GM19467 (cell line): Measurements from ENCODE around the gene TTLL5.
"Not testable (repeated sequence)": the region's sequence is repeated elsewhere in the genome, so short reads cannot be mapped to it uniquely, and the experiment has no call there.

Experiments used
- ATAC-seq: cut with Tn5 transposase; IDR thresholded peaks from one replicate; pipeline ENCODE4 v1.9.1; 2021; ENCODE audit warnings: mild to moderate bottlenecking, moderate library complexity; ENCODE audit not compliant: unreplicated experiment

The TTLL5 gene

DNA sequence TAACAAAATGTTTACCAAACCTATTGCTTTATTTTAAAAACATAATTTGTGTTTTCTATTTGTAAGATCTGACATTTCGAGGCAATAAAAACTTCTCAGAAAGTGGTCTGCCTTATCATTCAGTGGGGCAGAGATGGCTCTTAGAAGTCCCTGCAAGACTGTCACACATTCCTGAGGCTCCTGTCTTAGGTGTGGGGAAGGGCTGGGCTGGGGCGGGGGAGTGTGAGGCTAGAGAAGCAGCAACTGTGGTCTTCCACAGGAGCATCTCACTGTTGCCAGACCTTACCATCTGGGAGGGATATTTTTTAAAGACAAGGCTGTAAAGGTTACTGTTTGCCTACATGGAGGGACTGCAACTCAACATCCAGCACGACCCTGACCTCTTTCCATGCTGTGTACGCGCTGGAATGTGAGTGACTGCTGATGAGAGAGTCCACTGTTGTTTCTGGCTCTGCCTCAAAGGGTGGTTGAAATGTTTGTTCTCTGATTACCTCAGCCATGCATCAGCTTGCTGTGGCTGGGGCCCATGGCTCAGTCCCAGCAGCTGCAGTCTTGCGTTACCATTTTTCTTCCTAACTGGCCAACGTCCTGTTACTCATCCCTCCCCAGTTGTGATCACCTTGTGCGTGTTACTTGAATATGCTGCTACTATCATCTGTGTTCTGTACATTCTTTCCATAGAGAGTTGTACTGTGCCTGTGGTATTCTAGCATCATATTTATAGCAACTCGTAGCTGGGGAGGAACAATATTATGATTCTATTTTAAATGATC, 12.8 kb upstream of the TTLL5 start:
- no peak for ATAC-seq

DNA sequence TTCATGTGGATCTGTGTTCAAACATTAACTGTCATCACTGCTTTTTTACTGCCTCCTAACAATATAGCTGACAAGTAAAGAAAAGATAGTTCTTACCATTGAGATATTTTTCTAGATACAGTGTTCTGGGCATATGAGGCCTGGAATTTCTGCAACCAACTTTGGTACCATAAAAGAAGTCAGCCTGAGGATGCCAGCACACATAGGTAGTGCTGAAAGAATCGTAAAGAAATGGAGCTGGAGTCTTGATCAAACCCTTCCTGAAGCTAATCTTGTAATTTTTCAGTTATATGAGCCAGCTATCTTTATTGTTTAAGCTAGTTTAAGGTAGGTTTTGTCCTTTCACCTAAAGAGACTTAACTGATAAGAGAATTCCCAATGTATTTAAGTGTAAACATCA, 11.7 kb upstream of the TTLL5 start:
- no peak for ATAC-seq

DNA sequence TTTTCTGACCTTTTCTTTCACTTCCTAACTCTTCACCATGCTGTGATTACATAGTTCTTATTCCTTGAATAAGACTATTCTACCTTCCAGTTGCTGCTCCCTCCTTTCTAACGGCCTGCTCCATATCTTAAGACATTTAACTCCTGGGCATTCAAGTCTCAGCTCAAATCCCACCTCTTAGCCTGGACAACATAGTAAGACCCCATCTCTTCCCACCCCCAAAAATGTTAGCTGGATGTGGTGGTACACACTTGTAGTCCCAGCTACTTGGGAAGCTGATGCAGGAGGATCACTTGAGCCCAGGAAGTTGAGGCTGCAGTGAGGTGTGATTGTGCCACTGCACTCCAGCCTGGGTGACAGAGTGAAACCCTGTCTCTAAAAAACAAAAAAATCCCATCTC, 11.3 kb upstream of the TTLL5 start:
- no peak for ATAC-seq

DNA sequence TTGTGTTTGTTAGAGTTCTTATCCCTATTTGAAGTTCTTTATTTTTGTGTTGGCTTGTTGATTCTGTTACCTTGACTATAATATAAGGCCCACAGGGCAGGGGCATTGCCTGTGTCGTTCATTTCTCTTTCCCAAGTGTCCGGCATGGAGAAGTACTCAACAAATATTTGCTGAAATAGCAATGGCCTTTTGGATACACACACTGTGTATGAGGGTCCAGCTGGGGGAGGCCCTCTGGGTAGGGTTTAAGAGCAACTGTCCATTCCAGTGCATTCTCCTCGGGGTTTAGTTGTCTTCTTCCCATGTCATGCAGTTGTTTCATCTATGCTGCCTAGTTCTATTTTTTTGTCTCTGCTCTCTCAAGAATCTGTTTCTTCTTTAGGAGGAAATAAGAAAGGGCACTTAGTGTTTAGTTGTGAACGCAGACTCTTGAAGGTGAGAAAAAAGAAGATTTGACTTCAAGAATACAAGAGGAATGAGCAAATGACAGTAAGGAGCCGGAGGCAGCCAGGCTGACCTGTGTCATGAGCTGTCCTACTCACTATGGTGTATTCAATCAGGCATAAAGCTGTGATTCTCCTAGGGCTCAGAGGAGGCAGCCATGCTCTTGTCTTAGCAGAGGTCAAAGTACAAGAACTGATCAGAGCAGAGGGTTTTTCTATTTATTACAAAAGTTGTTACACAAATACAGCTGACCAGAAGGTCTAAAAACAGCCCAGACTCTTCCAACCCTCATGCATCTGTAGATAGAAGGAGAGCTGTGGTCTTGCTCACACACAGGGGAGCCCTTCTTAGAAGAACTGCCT, 10.6 kb upstream of the TTLL5 start:
- ATAC-seq: no peak

DNA sequence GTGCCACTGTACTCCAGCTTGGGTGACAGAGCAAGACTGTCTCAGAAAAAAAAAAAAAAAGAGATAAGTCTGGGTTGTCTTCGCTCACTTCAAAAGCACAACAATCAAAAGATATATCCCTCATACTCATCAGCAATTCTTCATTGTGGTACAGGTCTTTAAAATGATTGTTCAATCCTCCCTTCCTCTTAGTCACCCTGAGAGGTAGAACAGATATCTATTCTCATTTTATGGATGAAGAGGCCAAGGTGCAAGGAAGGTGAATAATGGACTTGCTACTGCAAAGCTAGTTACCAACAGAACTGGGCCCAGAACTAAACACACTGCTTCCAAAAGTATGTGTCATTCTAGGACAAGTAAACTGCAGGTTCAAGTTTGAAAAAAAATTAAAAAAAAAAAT, 7.5 kb upstream of the TTLL5 start:
- no peak for ATAC-seq

DNA sequence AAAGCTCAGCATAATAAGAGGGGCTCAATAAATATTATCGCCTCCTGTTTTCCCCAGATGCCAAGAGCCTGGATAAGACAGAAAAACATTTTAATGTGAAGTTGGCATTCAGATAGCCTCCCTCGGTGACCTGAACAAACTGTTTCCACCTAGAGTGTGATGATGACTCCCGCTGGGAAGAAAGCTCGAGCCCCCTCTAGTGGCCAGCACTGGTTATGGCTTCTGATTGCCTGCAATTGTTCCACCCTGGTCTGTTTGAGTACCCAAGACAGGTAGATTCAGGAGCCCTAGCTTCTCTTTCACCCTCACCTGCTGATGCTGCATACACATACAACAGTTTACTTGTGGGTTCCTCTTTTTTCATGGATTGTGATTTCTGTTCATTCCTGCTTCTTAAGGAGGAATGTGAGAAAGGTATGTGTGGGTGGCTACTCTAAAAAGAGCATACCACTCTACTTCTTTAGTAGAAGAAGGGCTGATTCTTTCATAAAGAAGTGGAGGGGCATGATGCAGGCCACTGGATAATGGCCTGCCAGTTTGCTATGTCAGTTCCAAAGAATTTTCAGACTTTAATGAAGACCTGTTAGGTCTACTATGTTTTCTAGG, 6.8 kb upstream of the TTLL5 start:
- no peak for ATAC-seq

DNA sequence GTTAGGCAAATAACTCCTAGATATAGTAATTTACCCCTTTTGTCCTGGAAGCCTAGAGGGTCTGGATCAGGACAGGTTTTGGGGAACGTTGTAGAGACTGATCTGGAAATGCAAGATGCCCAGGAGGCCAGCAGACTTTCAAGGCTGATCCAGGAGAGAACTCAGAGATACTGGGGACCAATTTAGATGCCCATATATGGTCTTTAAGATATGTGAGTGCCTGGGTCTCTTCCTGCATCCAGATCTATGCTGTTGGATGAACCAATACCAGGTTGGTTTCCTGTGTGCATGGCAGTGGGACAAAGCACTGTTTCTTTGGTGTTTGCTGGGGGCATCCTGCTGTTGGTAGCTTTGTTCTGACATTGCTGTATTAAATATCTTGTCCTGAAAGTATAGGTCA, 5.8 kb upstream of the TTLL5 start:
- no peak for ATAC-seq

DNA sequence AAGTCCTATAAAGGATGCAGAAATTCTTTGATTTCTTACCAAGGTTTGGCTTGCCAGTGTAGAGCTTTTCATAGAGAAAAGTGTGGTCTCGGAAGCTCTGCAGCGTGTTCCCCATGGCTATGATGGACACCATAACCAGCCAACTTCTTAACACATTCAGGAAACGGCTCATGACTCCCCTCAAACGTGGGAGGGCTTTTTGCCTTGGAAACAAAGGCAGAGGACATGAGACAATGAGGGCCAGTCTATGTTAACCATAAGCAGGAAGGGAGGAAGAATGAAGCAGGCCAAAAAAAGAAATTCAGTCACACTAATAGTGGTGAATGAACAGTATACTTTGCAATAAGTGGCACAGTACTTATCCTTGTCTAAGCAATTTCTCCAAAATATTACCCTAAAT, 3.7 kb upstream of the TTLL5 start:
- ATAC-seq: no peak

DNA sequence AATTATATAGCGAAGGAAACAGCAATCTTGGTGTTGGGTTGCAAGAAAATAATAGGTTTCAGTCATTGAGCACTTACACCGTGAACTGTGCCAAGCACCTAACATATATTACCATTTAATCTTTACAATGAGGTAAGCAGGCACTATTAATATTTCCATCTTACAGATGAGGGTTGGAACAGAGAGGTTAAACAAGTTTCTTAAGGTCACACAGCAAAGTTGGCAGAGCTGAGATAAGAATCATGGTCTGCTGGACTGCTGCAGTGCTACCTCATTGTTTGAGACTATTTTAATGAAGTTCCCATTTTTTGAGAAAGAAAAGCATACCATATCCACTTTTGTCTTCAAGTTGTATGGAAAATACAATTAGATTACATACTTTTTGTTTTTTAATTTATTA, 2.1 kb upstream of the TTLL5 start:
- no peak for ATAC-seq

DNA sequence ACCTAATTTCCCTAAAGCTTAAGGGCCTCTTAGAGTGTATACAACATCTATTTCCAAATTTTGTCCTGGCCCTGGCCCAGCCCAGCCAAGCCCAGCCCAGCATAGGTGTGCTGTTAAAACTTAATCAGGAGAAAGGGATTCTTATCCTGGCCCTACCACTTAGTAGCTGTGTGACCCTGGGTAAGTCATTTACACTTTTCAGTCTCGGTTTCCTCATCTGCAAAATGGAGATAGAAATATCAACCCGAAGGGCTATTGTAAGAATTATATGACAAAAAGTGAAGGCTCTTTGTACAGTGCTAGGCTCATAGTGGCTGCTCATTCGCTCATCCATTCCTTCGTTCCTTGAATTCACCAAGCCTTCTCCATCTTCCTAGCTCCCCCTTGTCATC, 812 bp upstream of the TTLL5 start:
- ATAC-seq: no peak

DNA sequence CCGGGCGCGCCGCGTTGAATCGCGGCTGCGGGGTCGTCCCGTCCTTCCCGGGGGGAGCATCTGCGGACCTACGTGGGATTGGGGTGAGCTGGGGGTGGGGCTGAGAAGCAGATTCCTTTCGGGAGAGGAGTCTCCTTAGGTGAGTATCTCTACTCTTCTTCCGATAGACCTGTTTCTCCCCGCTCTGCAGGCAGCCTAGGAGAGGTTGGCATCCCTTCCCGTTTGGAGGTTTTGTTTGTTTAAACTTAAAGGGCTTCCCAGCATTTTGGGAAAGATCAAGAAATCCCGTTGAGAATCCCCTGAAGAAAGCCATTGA, 411 bp downstream of the TTLL5 start:
- no peak for ATAC-seq

DNA sequence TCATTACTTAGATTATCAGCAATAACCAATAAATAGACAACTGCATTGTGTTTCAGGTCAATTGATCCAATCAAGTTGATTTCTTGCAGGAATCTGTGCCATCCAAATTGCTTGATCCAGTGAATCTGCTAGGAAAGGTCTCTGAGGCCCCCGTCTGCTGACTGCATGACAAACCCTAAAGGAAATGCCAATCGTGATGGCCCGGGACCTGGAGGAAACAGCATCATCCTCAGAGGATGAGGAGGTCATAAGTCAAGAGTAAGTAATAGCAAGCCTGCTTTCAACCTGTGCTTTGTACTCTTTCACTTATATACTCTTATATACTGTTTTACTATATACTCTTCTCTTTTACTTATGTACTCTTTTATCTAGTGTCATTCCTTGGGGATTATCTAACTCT, 1.9 kb downstream of the TTLL5 start:
- no peak for ATAC-seq

DNA sequence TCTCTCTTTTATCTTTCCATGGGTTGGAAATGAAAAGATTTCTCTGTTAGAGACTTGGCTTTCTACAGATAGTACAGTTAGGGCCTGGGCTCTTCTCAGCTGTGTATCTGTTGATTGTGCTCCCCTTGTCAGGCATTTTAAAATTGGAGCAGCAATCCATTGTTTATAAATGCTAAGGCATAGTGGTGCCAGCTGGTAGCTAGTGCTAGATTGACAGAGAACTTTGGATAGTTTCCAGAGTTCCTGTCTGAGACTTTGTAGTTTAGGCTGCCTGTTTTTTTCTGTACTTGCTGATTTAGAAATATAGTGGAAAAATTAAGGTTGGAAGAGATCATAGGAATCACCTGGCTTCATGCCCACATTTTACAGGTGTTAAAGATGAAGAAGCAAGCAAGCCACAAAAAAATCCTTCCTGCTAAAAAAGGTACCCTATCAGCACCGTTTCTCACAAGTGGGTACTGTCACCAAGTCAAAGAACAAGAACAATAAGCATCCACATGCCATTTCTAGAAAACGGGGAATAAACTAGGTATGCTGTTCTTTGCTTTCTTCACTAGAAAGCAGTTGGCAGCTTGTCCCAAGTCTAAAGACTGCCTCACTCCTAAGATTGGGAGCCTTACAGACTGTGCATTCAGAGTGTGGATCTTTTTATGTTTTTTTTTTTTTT, 6.2 kb downstream of the TTLL5 start:
- ATAC-seq: no peak

DNA sequence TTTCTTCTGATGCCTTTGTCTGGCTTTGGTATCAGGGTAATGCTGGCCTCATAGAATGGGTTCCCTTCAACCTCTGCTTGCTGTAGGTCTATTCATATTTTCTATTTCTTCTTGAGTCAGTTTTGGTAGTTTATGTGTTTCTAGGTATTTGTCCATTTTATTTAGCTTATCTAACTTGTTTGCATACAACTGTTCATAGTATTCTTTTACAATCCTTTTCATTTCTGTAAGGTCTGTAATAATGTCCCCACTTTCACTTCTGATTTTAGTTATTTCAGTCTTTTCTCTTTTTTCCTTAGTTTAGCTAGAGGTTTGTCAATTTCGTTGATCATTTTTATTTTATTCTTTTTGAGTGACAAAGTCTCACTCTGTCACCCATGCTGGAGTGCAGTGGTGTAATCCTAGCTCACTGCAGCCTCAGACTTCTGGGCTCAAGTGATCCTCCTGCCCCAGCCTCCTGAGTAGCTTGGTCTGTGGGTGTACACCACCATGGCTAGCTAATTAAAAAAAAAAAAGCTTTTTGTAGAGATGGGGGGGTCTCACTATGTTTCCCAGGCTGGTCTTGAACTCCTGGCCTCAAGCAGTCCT, 11.7 kb downstream of the TTLL5 start:
- no peak for ATAC-seq

DNA sequence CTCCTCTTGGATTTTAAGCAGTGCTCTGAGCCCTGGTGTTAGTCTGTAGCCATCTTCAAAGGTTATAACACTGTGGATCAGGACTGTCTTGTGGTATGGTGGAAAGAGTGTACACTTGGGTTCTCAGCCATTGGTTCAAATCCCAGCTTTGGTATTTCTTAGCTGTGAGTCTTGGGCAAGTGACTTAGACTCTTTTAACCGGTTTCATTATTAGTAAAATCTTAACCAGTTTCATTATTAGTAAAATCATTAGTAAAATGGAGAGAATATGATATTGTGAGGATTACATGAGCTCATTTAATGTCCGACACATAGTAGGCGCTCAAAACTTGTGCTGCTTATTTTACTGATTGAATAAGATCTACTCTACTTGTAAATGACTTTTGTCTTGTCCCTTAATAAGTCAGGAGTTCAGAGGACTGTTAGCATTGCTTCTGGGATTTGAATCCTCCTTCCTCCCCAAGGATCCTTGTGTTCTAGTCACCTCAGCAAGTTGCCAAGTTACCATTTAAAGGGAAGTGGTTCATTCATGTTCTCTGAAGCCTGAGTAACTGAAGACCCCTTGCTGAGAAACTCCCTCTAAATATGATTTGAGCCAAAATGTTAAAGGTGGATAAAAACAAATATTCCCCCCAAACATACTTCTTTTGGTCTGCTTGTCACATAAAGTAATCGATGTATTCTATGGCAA, 12.4 kb downstream of the TTLL5 start:
- no peak for ATAC-seq

DNA sequence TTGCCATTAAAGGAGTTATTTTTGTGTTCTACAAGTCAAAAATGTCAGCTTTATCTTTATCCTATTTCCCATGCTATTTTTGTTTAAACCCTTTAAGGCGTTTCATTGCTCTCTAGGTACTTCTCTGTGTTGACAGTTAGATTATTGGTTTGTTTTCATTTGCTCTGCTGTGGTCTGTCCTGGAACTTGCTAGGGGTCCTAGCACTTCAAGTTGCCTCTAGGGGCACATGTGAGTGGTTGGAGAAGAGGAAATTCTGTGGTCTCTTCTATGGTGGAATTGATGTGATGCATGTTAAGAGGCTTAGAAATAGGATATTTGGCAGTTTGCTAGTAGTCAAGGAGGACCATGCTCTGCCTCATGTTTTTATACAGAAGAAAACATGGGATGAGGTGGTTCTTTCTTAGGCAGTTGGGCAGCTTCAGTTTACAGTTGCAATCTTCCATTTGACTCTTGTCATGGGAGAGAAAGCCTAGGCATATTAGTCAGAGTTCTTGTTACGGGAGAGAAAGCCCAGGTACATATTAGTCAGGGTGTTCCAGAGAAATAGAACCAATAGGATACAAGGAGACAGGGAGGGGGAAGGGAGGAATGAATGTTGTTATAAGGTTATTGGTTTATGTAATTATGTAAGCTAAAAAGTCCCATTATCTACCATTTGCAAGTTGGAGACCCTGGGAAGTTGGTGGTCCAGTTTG, 14.4 kb downstream of the TTLL5 start:
- ATAC-seq: no peak

DNA sequence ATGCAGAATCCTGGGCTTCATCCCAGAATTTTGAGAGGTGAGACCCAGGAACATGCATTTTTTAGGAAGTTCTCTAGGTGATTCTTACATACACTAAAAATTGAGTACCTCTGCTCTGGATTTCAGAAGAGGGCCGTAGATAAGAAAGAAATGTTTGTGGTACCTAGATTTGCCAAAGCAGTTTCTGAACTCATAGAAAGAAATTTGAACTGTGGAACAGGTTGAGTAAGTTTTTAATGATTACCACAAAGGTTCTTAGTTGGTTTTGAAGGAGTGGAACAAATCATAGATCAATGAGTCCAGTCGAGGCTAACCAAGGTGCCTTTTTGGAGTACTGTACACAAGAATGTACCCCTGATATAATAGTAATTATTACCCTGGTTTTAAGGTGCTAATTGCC, 24.9 kb downstream of the TTLL5 start:
- no peak for ATAC-seq

DNA sequence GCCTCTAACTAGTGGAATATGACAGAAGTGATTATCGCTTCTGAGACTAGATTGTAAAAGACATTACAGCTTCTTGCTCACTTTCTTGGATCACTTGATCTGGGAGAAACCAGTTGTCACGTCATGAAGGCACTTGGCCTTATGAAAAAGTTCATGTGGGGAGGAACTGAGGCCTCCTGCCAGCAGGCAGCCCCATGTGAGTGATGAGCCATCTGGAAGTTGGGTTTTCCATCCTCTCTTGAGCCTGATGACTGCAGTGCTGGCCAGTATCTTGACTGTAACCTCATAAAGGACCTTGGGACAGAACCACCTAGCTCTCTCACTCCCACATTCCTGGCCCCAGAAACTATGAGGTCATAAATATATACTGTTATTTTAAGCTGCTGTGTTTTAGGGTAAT, 28.0 kb downstream of the TTLL5 start:
- no peak for ATAC-seq

DNA sequence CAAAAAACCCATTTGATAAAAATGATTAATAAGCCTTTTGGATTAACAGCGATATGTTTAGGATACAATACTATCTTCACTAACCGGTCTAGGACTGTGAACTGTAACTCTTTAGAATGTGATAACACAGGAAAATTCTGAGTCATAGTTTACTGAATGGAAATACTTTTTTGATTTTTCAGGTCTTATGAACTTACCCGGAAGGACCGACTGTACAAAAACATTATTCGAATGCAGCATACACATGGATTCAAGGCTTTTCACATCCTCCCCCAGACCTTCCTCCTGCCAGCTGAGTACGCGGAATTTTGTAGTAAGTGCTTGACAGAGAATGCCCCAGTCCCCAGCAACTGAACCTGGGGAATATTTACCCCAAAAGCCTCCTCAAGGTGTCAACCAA, 29.0 kb downstream of the TTLL5 start:
- ATAC-seq: no peak

DNA sequence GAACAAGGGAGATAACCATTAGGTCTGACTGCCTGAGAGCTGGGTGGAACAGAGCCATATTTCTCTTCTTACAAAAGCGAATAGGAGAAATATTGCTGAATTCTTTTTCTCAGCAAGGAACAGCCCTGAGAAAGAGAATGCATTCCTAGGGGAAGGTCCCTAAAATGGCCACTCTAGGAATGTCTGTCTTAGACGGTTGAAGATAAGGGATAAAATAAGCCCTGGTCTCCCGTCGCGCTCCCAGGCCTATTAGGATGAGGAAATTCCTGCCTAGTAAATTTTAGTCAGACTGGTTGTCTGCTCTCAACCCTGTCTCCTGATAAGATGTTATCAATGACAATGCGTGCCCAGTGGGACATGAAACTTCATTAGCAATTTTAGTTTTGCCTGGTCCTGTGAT, 34.0 kb downstream of the TTLL5 start:
- not testable (repeated sequence) for ATAC-seq
